HG02840 (cell line): ENCODE data around the gene PDE10A.

Source experiments
- ATAC-seq: cut with Tn5 transposase; IDR thresholded peaks from one replicate; pipeline ENCODE4 v1.9.1; 2021; ENCODE audit warnings: mild to moderate bottlenecking, moderate library complexity, moderate number of reproducible peaks; ENCODE audit not compliant: unreplicated experiment, low FRiP score

The PDE10A gene

DNA sequence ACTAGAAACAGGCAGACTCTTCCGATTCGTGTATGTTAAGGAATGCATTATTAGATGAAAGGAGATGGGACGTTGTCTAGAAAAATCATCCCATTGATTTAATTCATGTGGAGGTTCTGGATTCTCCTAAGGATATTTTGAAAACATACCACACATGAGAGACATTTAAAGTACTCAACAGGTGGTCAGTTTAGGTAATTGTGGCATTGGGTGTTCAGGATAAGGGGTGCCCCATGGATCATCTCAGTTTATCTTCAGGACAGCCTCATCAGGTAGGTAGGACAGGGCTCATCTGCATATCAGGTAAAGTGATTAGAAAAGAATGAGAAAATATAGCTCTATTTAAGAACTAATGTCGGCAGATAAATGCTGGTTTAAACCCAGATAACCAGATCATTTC lies 15.9 kb upstream of the PDE10A start:
- ATAC-seq, result no peak

DNA sequence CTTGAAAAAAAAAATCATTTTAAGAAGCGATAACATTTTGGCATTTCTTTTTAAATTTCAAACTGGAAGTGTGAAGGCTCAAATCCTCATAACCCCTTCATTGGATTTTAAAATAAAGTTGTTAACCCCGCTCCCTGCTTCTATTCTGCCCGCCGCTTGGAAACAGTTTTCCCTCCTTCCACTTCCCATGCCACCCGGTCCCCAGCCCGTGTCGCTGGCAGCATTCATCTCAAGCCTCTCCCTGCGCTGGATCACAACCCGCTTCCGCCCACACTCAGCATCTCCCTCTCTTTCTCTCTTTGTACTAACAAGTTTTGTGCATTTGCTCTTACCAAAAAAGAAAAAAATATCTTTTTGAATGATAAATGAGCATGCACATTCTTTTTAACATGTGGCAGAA lies 15.4 kb upstream of the PDE10A start:
- ATAC-seq, result no peak

DNA sequence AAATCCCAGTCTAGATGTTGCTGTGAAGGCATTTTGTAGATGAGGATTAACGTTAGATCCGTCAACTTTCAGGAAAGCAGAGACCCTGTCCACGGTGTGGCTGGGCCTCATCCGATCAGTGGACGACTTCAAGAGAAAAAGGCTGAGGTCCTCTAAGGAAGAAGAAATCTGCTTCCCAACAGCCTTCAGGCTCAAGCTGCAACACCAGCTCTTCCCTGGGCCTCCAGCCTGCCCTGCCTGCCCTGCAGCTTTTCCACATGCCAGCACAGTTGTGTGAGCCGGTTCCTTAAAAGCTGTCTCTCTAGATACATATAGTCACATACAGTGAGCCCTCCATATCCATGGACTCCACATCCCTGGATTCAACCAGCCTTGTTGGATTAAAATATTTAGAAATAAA lies 14.1 kb upstream of the PDE10A start:
- ATAC-seq, result no peak

DNA sequence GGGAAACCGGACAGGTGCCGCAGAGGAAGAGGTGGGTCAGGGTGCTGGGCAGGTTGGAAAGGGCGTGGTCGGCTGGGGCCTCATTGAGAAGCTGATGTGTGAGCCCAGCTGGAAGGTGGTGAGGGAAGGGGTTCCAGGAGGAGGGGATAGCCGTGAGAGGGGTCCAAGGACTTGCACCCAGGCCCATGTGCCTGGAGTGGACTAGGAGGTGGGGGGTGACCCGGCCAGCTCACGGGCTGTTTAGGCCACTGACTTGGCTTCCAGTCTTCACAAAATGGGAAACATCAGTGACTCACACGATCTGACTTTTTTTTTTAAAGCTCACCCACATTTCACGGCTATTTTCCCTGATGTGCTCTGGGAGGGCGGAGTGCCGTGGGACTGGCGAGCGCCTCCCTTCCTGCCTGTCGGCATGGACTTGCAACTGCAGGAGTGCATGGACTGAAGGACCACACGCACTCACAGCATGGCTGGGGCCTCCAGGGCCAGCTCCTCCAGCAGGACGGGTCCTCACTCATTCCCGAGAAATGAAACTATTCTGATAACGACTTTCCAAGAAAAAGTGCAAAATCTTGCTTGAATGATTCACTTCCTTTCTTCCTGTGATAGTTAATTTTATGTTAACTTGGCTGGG lies 13.5 kb upstream of the PDE10A start:
- no peak for ATAC-seq

DNA sequence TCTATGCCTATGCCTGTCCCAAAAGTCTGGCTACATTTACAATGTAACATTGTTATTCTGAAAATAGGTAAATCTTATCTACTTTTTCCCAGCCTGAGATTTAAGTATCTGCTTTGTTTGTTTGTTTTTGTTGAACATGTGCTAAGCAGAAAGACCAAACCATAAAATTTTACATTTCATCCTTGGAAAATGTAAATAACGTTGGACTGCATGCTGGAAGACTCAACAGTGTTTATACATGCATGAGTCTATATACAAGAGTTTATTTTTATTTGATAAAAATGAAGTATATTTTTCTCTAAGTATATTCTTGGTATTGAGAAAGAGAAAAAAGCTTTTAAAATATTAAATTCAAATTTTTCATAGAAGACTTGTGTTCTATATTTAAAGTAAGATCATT lies 12.1 kb upstream of the PDE10A start:
- no peak for ATAC-seq

DNA sequence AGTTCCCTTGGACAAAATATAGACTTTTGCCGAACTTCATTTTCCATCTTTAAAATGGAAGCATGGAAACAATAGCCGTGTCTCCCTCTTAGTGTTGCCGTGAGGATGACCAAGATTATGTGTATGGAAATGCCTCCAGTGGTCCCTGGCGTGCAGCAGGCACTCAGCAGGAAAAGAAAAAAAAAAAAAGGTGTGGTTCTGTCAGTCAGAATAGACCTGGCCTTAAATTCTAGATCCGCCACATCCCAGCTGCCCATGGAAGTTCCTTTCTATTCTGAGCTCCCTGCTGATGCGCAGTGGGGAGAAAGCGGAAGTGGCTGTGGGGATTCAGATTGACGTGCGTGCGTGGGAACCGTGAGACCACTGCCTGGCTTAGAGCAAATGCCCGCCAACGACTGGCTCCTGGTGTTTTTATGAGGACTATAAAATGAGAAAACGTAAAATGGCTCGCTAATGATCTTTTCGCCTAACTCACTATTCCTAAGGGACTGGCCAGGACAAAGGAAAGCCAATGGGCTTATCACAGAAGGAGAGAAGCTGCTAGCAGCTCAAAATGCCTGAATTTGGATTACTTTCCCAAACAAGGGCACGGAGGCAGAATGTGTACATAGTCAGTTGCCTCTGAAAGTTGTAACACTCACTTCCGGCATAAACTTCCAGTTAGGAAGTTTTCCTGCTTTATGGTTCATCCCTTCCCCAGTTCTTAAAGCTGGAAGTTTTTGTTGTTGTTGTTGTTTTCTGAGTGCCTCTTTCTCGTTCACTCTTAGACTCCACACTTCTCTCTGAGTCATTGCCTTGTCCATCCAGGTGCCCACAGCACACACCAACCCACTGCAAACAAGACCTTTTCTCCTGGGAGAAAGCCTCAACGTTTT lies 11.4 kb upstream of the PDE10A start:
- no peak for ATAC-seq

DNA sequence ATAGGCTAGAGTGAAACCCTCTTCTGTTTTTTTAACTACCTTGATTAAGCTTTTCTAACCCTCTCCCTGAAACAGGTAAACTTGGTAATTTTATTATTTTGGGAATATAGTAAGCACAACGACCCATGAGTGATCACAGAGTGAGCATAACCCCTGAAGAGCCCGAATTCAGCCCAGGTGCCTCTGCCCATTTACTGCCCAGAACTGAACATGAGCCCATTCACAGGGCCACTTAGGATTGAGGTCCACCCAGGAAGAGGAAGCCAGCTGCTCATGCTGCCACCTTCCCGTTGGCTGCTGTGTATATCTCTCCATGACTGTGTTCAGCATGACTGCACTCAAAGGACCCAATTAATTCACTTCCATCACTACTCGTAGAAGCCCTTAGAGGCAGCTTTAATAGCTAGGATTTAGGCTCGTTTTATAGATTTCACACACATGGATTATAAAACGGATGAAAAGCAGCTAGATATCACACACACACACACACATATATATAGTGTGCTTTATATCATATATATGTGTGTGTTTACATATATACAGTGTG lies 8.3 kb upstream of the PDE10A start:
- ATAC-seq, result no peak

- no peak for ATAC-seq
Measured at GRCh38 chr6:165668951-165669350, 5.9 kb upstream of the PDE10A start.

- ATAC-seq, result no peak
Measured at GRCh38 chr6:165665384-165665672, 2.3 kb upstream of the PDE10A start.

- no peak for ATAC-seq
Measured at GRCh38 chr6:165664559-165665383, 1.7 kb upstream of the PDE10A start.

GRCh38 chr6:165663736-165664558 lies 906 bp upstream of the PDE10A start:
- no peak for ATAC-seq

DNA sequence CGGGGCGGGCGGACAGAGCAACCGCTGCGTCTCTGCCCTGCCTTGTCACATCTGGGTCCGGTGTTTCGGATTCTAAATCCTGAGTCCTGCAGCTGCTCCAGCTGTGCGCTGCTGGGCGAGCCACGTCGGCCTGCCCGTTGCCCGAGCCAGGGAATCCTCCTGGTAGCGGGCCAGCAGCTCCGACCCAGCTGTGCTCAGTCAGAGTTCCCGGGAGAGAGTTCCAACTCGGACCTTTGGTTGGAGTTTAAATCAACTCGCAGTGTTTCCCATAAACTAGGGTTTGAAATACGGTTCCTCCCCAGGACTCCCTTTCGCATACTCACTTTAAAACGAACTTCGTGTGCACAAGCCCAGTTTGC lies 315 bp upstream of the PDE10A start:
- ATAC-seq, result no peak

DNA sequence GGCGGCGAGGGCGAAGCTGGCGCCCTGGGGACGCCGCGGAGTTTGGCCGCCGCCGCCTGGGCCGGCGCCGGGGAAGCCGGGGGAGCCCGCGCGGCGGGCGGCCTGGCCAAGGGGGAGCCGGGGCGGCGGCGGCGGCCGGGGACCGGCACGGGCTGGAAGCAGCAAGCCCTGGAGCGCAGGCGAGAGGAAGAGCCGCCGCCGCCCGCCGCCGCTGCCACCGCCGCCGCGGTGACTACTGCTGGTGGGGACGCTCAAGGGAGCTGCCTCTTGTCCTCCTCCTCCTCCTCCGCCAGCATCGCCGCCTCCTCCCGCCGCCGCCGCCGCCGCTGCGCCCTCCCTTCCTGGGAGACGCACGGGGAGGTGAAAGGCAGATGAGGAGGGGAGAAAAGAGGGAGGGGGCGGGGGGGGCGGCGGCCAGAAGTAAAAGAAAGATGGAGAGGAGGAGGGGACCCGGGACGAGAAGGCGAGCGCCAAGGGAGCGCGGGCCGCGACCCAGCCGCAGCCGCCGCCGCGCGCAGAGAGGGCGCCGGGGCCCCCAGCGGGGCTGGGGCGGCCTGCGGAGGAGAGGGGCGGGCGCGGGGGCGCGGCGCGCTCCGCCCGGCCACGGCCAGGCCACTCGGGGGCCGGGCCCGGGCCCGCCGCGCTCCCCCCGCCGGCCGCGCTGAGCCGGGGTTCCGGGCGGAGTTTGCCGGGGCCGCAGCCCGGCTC lies 846 bp downstream of the PDE10A start:
- no peak for ATAC-seq

- no peak for ATAC-seq
Measured at GRCh38 chr6:165661664-165662025, 1.4 kb downstream of the PDE10A start.

DNA sequence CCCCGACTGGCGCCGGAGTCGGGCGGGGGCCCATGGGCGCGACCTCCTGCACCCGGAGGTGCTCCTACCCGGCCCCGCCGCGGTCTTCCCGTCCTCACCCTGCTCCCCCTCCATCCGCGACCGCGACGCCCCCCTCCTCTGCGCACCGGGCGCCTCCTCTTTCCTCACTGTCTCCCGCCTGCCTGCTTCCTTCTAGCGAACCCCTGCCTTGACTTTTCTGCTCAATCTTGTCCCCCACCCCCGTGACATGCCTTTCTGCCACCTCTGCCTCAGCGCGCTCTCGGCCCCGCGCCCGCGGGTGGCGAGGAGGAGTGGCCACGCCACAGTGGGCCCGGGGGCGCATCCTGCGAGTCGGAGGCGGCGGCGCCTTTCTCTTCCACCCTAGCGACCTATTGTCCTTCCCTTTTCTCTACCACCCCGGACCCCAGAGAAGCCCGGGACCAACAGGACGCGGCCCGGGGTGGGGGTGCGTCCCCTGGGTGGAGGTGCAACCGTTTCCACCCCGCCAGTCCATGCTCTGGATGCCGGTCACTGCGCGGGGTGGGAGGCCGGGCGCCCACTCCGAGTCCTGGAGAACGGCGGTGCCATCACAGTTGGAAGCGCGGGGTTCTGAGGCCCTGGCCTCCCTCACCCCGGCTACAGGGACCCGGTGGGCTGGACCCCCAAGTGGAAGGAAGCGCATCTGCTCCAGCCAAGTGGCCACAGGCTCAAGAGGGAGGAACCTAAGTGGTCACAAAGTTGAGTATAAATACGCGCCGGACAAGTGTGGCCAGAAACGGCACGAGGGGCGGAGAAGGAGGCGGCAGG lies 2.0 kb downstream of the PDE10A start:
- ATAC-seq, result no peak

DNA sequence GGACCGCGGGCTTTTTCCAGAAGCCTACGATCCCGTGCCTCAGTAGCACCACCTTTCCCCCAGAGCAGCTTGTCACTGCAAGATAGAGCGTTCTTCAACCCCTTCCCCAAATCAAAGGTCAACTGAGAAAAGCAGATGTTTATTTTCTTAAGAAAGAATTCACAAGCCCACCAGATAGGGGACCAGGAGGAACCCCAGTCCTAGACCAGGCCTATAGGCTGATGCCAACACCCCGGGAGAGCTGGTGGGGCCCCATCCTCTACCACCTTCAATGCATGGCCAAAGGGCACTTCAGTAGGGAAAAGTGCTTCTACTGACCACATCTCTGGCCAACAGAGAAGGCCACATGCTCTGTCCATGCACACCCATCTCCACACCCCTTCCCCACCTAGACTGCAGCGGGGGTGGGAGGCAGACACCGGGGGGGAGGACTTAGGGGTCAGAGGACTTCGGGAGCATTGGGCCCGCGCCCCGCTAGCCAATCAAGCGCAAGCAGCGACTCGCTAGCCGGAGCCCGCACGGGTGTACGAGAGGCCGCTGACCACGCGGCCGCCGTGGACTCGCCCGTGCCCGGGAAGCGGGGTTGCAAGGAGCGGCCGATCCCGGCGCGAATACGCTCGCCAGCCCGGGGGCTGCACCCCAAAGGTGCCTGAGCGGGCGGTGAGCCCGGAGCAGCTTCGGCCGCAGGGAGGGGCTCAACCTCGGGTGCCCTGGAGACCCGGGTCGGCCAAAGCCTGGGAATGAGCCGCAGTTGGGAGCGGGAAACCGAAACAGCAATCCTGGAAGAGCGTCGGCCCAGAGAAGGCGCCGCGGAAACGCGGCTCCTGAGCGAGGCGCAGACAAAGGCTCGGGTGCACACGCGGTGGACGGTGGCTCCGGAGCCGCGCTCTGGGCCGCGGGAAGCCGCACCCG lies 2.8 kb downstream of the PDE10A start:
- ATAC-seq, result no peak

DNA sequence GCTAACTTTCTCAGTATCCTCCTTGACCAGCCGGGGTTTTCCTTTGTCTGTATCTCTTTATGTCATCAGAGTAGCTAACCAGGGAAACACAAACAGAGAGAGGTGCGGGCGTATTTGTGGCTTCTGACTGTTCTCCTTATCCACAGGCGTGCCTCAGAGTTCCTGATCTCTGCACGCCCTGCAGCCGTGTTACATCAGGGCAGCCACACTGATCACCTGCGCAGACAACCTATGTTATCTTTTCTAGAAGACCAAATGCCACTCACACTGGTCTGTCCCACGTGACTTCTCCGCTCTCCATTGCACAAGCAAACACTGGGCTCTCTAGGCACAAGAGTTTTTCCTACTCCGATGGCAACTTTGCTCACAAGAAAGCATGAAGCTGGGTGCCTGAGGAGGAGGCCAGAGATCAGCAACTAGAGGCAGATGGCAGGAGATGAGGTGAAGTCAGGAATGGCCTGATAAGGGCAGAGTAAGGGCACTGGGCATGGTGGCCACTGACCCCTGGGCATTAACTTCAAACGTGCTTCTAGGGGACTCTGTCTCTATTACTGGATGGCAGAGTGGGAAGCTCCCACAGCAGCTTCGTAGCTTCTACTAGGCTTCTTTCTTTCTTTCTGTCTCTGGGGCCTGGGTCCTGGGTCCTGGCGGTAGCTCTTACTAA lies 4.5 kb downstream of the PDE10A start:
- no peak for ATAC-seq

DNA sequence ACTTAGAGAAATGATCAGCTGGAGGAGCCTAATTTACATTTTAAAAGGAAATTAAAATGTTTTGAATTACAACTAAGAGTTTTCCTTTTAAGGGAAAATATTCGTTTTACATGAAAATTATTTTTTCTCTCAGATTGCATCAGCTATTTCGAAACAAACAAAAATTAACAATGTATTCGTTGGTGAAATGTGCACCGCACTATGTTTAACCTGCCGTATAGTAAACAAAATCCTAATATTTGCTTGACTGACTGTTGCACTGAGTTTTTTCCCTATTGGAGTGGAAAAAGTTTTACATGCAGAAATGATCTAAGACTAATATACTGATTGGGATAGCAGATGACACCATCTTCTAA lies 5.7 kb downstream of the PDE10A start:
- no peak for ATAC-seq
